Fibroblast of lung (primary cell): ENCODE results near the gene SURF2. TPM values are rescaled to one million over a fixed set of nuclear protein-coding genes. Genes with fewer than 3 reads are reported as not detected.

ENCODE experiments used
- DNase-seq, 2 donors: peaks; one replicate each; pipeline versions ENCODE4 v3.0.0 to v3.0.0-alpha.2; 2010; ENCODE audit warnings: low read depth in 2 of 2
- H2AFZ ChIP-seq: 2 replicates; pipeline ENCODE4 v1.5.1; 2012; ENCODE audit warnings: low read length, control low read depth, inconsistent platforms
- H3K27ac ChIP-seq: 2 replicates; pipeline ENCODE4 v1.5.1; 2011; ENCODE audit warnings: low read length, control low read depth; ENCODE audit not compliant: insufficient read depth
- H3K27me3 ChIP-seq: 2 replicates; pipeline ENCODE4 v1.5.1; 2011; ENCODE audit warnings: mild to moderate bottlenecking, low read length; ENCODE audit not compliant: control insufficient read depth, insufficient read depth
- H3K36me3 ChIP-seq: 2 replicates; pipeline ENCODE4 v1.5.1; 2011; ENCODE audit warnings: low read length; ENCODE audit not compliant: control insufficient read depth, insufficient read depth
- H3K4me1 ChIP-seq: 2 replicates; pipeline ENCODE4 v1.5.1; 2011; ENCODE audit warnings: low read length; ENCODE audit not compliant: control insufficient read depth, insufficient read depth; ENCODE audit errors: extremely low read depth
- H3K4me2 ChIP-seq: 2 replicates; pipeline ENCODE4 v1.5.1; 2011; ENCODE audit warnings: low read length, control low read depth; ENCODE audit not compliant: insufficient read depth; ENCODE audit errors: extremely low read depth
- H3K4me3 ChIP-seq, 4 experiments: fragments of 200-600 bp in 1 of 4; sonication (generic) in 1 of 4; replicated peaks in 1 of 4; 2 replicates each; pipeline ENCODE4 v1.5.1; 2011 to 2016; ENCODE audit warnings: low read length in 4 of 4, low read depth in 3 of 4, mild to moderate bottlenecking in 3 of 4, control low read depth in 2 of 4, inconsistent platforms in 1 of 4, mixed read lengths in 1 of 4; ENCODE audit not compliant: insufficient read depth in 1 of 4; ENCODE audit errors: control extremely low read depth in 1 of 4
- H3K79me2 ChIP-seq: 2 replicates; pipeline ENCODE4 v1.5.1; 2012; ENCODE audit warnings: mild to moderate bottlenecking, low read length, inconsistent platforms; ENCODE audit not compliant: control insufficient read depth, insufficient read depth
- H3K9ac ChIP-seq: 2 replicates; pipeline ENCODE4 v1.5.1; 2011; ENCODE audit warnings: mild to moderate bottlenecking, low read length, control low read depth; ENCODE audit not compliant: insufficient read depth
- H3K9me3 ChIP-seq: 2 replicates; pipeline ENCODE4 v1.5.1; 2012; ENCODE audit warnings: low read depth, low read length; ENCODE audit not compliant: control insufficient read depth, insufficient read depth
- H4K20me1 ChIP-seq: 2 replicates; pipeline ENCODE4 v1.5.1; 2011; ENCODE audit warnings: low read length; ENCODE audit not compliant: control insufficient read depth, insufficient read depth; ENCODE audit errors: extremely low read depth
- EZH2 ChIP-seq: IDR thresholded peaks from 2 replicates; pipeline ENCODE4 v1.5.1; 2012; ENCODE audit warnings: low read length, control low read depth, mild to moderate bottlenecking; ENCODE audit errors: missing control alignments
- polyA plus RNA-seq, 2 donors: library from polyadenylated mRNA; depleted of rRNA in 1 of 2; stranded (reverse) in 1 of 2; unstranded in 1 of 2; fragments of >200 nt; gene quantifications; 2 replicates each; pipeline ENCODE4 v1.2.1, GENCODE V29; 2011 to 2012; ENCODE audit warnings: missing spikeins in 1 of 2
- total RNA-seq: library from RNA; depleted of rRNA; stranded (reverse); fragments of >200 nt; gene quantifications from 2 replicates; pipeline ENCODE4 v1.2.1, GENCODE V29; 2014
- TF ChIP-seq, protein P1 (sequence below), 2 donors: IDR thresholded peaks in 1 of 2; conservative IDR thresholded peaks in 1 of 2; 1 replicate in 1 of 2; 2 replicates in 1 of 2; pipeline ENCODE4 v1.5.1; 2011 to 2012; ENCODE audit warnings: low read length in 2 of 2, control low read depth in 1 of 2, inconsistent platforms in 1 of 2, low read depth in 1 of 2, mild to moderate bottlenecking in 1 of 2

Gene SURF2
- total and polyA plus RNA-seq, 2 donors (not counting 1 experiment from before 2014, with no cell fraction given): 11.2 to 13.9 TPM

DNA sequence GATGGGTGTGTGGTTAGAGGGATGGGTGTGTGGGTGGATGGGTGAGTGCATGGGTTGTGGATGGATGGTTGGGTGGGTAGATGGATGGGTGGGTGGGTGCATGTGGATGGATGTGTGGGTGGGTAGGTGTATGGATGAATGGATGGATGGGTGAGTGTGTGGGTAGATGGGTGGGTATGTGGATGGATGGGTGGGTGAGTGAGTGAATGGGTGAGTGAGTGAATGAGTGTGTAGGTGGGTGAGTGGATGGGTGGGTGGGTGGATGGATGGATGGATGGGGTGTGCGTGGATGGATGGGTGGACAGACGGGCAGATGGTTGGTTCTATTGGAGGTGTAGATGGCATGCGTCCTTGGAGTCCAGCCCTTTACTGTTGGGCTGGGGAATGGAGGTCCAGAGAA, 37.0 kb downstream of the SURF2 start:
- Histone ChIP-seq H3K9ac (no peak overlapping the region), H3K4me1 (no peaks in the 10 kb centered on the region), H3K4me2 (no peak overlapping the region), H3K4me3 (no peak overlapping the region), H2AFZ (no peak overlapping the region), H3K79me2 (no peaks in the 10 kb centered on the region), H4K20me1 (no peaks in the 10 kb centered on the region), H3K27me3 (peaks cover 6% of the 10 kb centered on the region), H3K27ac (no peak overlapping the region), H3K9me3 (no peaks in the 10 kb centered on the region), H3K36me3 (no peaks in the 10 kb centered on the region)
- DNase-seq: no peak
- no peak for TF ChIP-seq EZH2
- TF ChIP-seq, protein P1, sequence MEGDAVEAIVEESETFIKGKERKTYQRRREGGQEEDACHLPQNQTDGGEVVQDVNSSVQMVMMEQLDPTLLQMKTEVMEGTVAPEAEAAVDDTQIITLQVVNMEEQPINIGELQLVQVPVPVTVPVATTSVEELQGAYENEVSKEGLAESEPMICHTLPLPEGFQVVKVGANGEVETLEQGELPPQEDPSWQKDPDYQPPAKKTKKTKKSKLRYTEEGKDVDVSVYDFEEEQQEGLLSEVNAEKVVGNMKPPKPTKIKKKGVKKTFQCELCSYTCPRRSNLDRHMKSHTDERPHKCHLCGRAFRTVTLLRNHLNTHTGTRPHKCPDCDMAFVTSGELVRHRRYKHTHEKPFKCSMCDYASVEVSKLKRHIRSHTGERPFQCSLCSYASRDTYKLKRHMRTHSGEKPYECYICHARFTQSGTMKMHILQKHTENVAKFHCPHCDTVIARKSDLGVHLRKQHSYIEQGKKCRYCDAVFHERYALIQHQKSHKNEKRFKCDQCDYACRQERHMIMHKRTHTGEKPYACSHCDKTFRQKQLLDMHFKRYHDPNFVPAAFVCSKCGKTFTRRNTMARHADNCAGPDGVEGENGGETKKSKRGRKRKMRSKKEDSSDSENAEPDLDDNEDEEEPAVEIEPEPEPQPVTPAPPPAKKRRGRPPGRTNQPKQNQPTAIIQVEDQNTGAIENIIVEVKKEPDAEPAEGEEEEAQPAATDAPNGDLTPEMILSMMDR (conservative IDR thresholded peaks at IDR 0.05 in 1 of 2, IDR thresholded peaks at IDR 0.05 in 1 of 2; ENCODE audit: low read depth in 1 of 2, low read length in 2 of 2): no peak

DNA sequence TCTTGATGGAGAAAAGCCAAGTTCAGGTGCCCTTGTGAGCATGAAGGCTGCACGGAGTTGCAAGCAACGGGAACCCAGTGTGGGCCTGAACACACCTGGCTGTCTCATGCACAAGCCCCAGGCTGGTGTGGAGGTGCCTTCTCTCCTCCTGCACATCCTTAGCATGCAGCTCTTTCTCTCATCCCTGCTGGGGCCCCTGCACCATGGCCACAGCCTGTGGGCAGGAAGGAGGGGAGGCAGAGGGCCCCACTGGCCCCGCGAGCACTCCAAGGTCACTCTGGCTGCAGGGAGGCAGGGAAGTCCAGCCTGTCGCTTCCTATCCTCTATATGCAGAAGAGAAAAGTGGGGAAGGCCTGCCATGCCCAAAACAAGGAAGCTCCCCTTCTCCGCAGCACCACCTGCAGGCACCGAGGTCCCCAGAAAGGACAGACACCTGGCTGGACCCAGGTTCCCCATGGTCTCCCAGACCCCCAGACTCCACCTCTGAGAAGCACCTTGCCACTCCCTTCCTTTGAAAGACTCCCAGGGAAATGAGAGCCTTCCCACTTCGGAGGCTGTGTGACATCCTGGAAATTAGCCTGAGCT, 38.4 kb downstream of the SURF2 start:
- H3K4me3 ChIP-seq: no peak overlapping the region
- no peak overlapping the region for H2AFZ ChIP-seq
- no peaks in the 10 kb centered on the region for H3K79me2 ChIP-seq
- no peaks in the 10 kb centered on the region for H4K20me1 ChIP-seq
- no peak for DNase-seq
- no peaks in the 10 kb centered on the region for H3K4me1 ChIP-seq
- no peak overlapping the region for H3K9ac ChIP-seq
- no peak overlapping the region for H3K4me2 ChIP-seq
- no peaks in the 10 kb centered on the region for H3K36me3 ChIP-seq
- peaks cover 6% of the 10 kb centered on the region for H3K27me3 ChIP-seq
- H3K27ac ChIP-seq: no peak overlapping the region
- H3K9me3 ChIP-seq: no peaks in the 10 kb centered on the region
- TF ChIP-seq, protein P1 (conservative IDR thresholded peaks at IDR 0.05 in 1 of 2, IDR thresholded peaks at IDR 0.05 in 1 of 2; ENCODE audit: low read depth in 1 of 2, low read length in 2 of 2): no peak
- TF ChIP-seq EZH2: no peak

DNA sequence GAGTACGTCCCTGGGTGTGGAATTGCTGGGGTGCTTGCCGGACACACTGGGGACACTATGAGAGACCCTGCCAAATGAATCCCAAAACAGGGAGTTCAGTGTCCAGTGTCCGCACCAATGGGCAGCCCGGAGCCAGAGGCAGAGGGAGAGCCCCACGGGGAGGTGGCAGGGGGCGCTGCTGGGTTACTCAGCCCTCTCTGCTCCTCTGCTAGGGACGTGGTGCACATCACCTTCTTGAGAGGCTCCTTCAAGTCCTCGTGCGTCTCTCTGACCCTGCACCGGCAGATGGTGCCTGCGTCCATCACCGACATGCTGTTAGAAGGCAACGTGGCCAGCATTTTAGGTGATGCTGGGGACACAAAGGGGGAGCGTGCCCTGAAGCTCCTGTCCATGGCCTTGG, 40.6 kb downstream of the SURF2 start:
- H2AFZ ChIP-seq: no peak overlapping the region
- no peaks in the 10 kb centered on the region for H4K20me1 ChIP-seq
- TF ChIP-seq, protein P1 (conservative IDR thresholded peaks at IDR 0.05 in 1 of 2, IDR thresholded peaks at IDR 0.05 in 1 of 2; ENCODE audit: low read depth in 1 of 2, low read length in 2 of 2): peak; percentile 20 to 33
- TF ChIP-seq EZH2: no peak
- no peaks in the 10 kb centered on the region for H3K36me3 ChIP-seq
- H3K4me1 ChIP-seq: no peaks in the 10 kb centered on the region
- no peak for DNase-seq
- H3K9me3 ChIP-seq: no peaks in the 10 kb centered on the region
- H3K9ac ChIP-seq: no peak overlapping the region
- H3K4me2 ChIP-seq: no peak overlapping the region
- no peaks in the 10 kb centered on the region for H3K79me2 ChIP-seq
- H3K4me3 ChIP-seq: no peak overlapping the region
- H3K27me3 ChIP-seq: peaks cover 3% of the 10 kb centered on the region
- no peak overlapping the region for H3K27ac ChIP-seq
